GM12878 (cell line): Measurements from ENCODE around the gene ANO10. TPM values are rescaled to one million over a fixed set of nuclear protein-coding genes. Genes with fewer than 3 reads are reported as not detected.

Source experiments
- ATAC-seq: fragments of 200-7000 bp; cut with Tn5 transposase; 3 replicates; pipeline ENCODE4 v1.9.1; 2020; ENCODE audit warnings: mild to moderate bottlenecking, moderate library complexity
- BruUV-seq: library from RNA; stranded (reverse); fragments of 400-500 nt; replicated peaks from 2 replicates; lab custom pipeline; 2021; lab: Mats Ljungman, UMichigan
- CTCF ChIA-PET: fragments of 300-600 bp; sonication (Branson Sonifier 250); formaldehyde crosslinking; extraction: SDS; loops from one replicate; lab custom pipeline; 2021; ENCODE audit warnings: inconsistent platforms; lab: Yijun Ruan, JAX
- POLR2A ChIA-PET: fragments of 350-600 bp; formaldehyde crosslinking; extraction: SDS; loops from one replicate; lab custom pipeline; 2021; ENCODE audit warnings: inconsistent platforms; lab: Charles Lee
- RAD21 ChIA-PET: fragments of 300-600 bp; sonication (Branson Sonifier 250); formaldehyde crosslinking; loops from one replicate; lab custom pipeline; 2023; ENCODE audit warnings: antibody characterized with exemption; ENCODE audit not compliant: unreplicated experiment; lab: Charles Lee
- SMC1A ChIA-PET: fragments of 300-600 bp; sonication (Branson Sonifier 250); formaldehyde crosslinking; loops from one replicate; lab custom pipeline; 2023; ENCODE audit not compliant: unreplicated experiment, uncharacterized antibody; lab: Charles Lee
- DNase-seq: peaks from one replicate; pipeline ENCODE4 v3.0.0-alpha.2; 2011; ENCODE audit warnings: low read depth, low spot score
- FAIRE-seq: peaks from 3 replicates; lab custom pipeline; 2011; peaks lifted over from hg19 to GRCh38; lab: Jason Lieb, UNC
- H2AFZ ChIP-seq: 2 replicates; pipeline ENCODE4 v1.6.0; 2011; ENCODE audit warnings: low read depth, low read length, control low read depth; ENCODE audit not compliant: control insufficient read depth
- H3K27ac ChIP-seq: 2 replicates; pipeline ENCODE4 v1.5.1; 2011; ENCODE audit warnings: control low read depth; ENCODE audit not compliant: control insufficient read depth, insufficient read depth
- H3K27me3 ChIP-seq, 2 experiments: replicated peaks in 1 of 2; 2 replicates each; pipeline versions ENCODE4 v1.6.0 to v1.6.1; 2011; ENCODE audit warnings: low read length in 1 of 2; ENCODE audit not compliant: control insufficient read depth in 2 of 2, insufficient read depth in 2 of 2
- H3K36me3 ChIP-seq, 2 experiments: 2 replicates each; pipeline ENCODE4 v1.5.1; 2011; ENCODE audit warnings: low read length in 1 of 2; ENCODE audit not compliant: control insufficient read depth in 2 of 2, insufficient read depth in 2 of 2
- H3K4me1 ChIP-seq: 2 replicates; pipeline ENCODE4 v1.6.1; 2011; ENCODE audit warnings: mild to moderate bottlenecking, low read length, moderate library complexity, mixed read lengths; ENCODE audit not compliant: control insufficient read depth, insufficient read depth
- H3K4me2 ChIP-seq: 2 replicates; pipeline ENCODE4 v1.6.0; 2011; ENCODE audit warnings: control low read depth; ENCODE audit not compliant: control insufficient read depth, insufficient read depth
- H3K4me3 ChIP-seq: fragments of 200-600 bp; sonication (generic); 2 replicates; pipeline ENCODE4 v1.5.1; 2016
- H3K79me2 ChIP-seq: 2 replicates; pipeline ENCODE4 v1.6.0; 2011; ENCODE audit warnings: low read length; ENCODE audit not compliant: control insufficient read depth, insufficient read depth
- H3K9ac ChIP-seq: 2 replicates; pipeline ENCODE4 v1.8.0; 2011; ENCODE audit warnings: low read length, control low read depth, mixed read lengths; ENCODE audit not compliant: control insufficient read depth, insufficient read depth
- H3K9me3 ChIP-seq: replicated peaks from 3 replicates; pipeline ENCODE4 v1.5.1; 2011; ENCODE audit warnings: mild to moderate bottlenecking, low read length; ENCODE audit not compliant: control insufficient read depth, insufficient read depth
- H4K20me1 ChIP-seq: 2 replicates; pipeline ENCODE4 v1.6.0; 2011; ENCODE audit not compliant: control insufficient read depth, insufficient read depth
- BCL3 ChIP-seq: IDR thresholded peaks from 2 replicates; pipeline ENCODE4 v1.6.1; 2011; ENCODE audit warnings: borderline replicate concordance, low read depth, mild to moderate bottlenecking, moderate library complexity, low read length; ENCODE audit not compliant: insufficient read depth, poor library complexity, severe bottlenecking
- BMI1 ChIP-seq: fragments of 450-650 bp; IDR thresholded peaks from 2 replicates; pipeline ENCODE4 v1.6.1; 2016; ENCODE audit warnings: mild to moderate bottlenecking, moderate library complexity, borderline replicate concordance
- MYB ChIP-seq: fragments of 150-350 bp; IDR thresholded peaks from 2 replicates; pipeline ENCODE4 v1.6.1; 2014; ENCODE audit warnings: mild to moderate bottlenecking, low read depth, low read length, borderline replicate concordance
- PBX3 ChIP-seq: IDR thresholded peaks from 2 replicates; pipeline ENCODE4 v1.6.1; 2011; ENCODE audit warnings: mild to moderate bottlenecking, low read depth, low read length, moderate library complexity; ENCODE audit not compliant: insufficient replicate concordance
- SKIL ChIP-seq: fragments of 450-650 bp; IDR thresholded peaks from 2 replicates; pipeline ENCODE4 v1.6.1; 2017; ENCODE audit warnings: mild to moderate bottlenecking, low read depth, inconsistent platforms; ENCODE audit not compliant: poor library complexity, severe bottlenecking
- WRNIP1 ChIP-seq: IDR thresholded peaks from 2 replicates; pipeline ENCODE4 v1.6.1; 2011; ENCODE audit warnings: low read depth, low read length, improper control_type of control experiment, borderline replicate concordance
- YBX1 ChIP-seq: fragments of 450-650 bp; IDR thresholded peaks from 2 replicates; pipeline ENCODE4 v1.6.1; 2016; ENCODE audit warnings: antibody characterized with exemption
- ZNF622 ChIP-seq: fragments of 450-650 bp; IDR thresholded peaks from 2 replicates; pipeline ENCODE4 v1.6.1; 2017; ENCODE audit warnings: mild to moderate bottlenecking, inconsistent platforms
- WGBS: methylation state at CpG from one replicate; pipeline ENCODE4 v1.1.6; 2016; ENCODE audit warnings: low lambda C conversion rate; ENCODE audit not compliant: insufficient replicate concordance, insufficient coverage; ENCODE audit errors: missing lambda C conversion rate; 5-methylcytosine and 5-hydroxymethylcytosine counted together
- in situ Hi-C: fragments of 300-500 bp; cut with MboI; formaldehyde crosslinking; loops from 9 replicates; pipeline ENCODE4 v1.14.3; 2018; ENCODE audit warnings: mixed read lengths
- intact Hi-C: fragments of 100-400 bp; cut with micrococcal nuclease; formaldehyde crosslinking; loops from one replicate; pipeline ENCODE4 v1.14.2; 2022; ENCODE audit not compliant: unreplicated experiment
- polyA plus RNA-seq, 11 experiments: library from polyadenylated mRNA; depleted of rRNA in 4 of 11; unstranded in 6 of 11; stranded (reverse) in 5 of 11; fragments of >200 nt; fragmentation: Nextera tagmentation in 4 of 11; fragmentation: Illumina TruSeq in 1 of 11; extraction: Ambion mirVana in 4 of 11; extraction: Trizol in 1 of 11; gene quantifications; 1 replicate in 1 of 11; 2 replicates in 10 of 11; pipeline versions ENCODE4 v1.2.1 to v1.2.3, GENCODE V29; 2011 to 2016; ENCODE audit warnings: inconsistent platforms in 2 of 11, missing spikeins in 2 of 11, low read depth in 1 of 11
- total RNA-seq, 4 experiments: library from RNA; depleted of rRNA in 3 of 4; stranded (reverse); fragments of >200 nt in 3 of 4; fragmentation: Illumina TruSeq in 1 of 4; extraction: Trizol in 1 of 4; gene quantifications; 2 replicates each; pipeline versions ENCODE4 v1.2.1 to v1.2.3, GENCODE V29; 2013 to 2021

The ANO10 gene
- total and polyA plus RNA-seq, 10 of the 15 experiments (the other 5 are each of a cell fraction or from before 2014, with no cell fraction given): 0.29 to 21.9 (median 1.6) TPM

- intact Hi-C loops: no loop called here
- SMC1A ChIA-PET: interaction anchor here (0.7 to 0.9 kb wide), 2 partner anchors 8 to 91 kb away, joined by 3 to 4 read pairs; no protein-coding TSS in a partner anchor
Observed at GRCh38 chr3:43317461-43318316, 304.1 kb downstream of the ANO10 start.

GRCh38 chr3:43316783-43317460, 304.9 kb downstream of the ANO10 start:
- Histone ChIP-seq H3K27ac (no peak overlapping the region), H3K27me3 (no peaks in the 10 kb centered on the region), H3K4me2 (no peak overlapping the region), H3K4me1 (no peaks in the 10 kb centered on the region), H3K9ac (no peak overlapping the region), H3K9me3 (no peaks in the 10 kb centered on the region; the same call in 2 of the 3 replicates), H3K4me3 (no peak overlapping the region), H2AFZ (no peak overlapping the region), H3K36me3 (peaks cover 0 to under 1% of the 10 kb centered on the region in 2 experiments; a peak in 1 of 4 replicates), H4K20me1 (no peaks in the 10 kb centered on the region), H3K79me2 (no peaks in the 10 kb centered on the region; the same call in 1 of the 2 replicates)
- intact Hi-C loops (no loop called here), in situ Hi-C loops (no loop called here)
- FAIRE-seq (no peak), DNase-seq (no peak), ATAC-seq (no peak)
- ChIA-PET RAD21 (interaction anchor here (0.8 to 1.4 kb wide), 2 partner anchors 21 to 26 kb away, joined by 3 read pairs; no protein-coding TSS in a partner anchor), POLR2A (interaction anchor here (1.0 kb wide), 1 partner anchor 9 kb away, joined by 3 read pairs; no protein-coding TSS in a partner anchor), SMC1A (interaction anchor here (0.9 to 1.2 kb wide), 3 partner anchors 9 to 26 kb away, joined by 3 to 4 read pairs (median 3); no protein-coding TSS in a partner anchor), CTCF (interaction anchor here (1.1 kb wide), 1 partner anchor 10 kb away, joined by 3 read pairs; no protein-coding TSS in a partner anchor)
- no TSS peak for BruUV-seq
- 82% methylated on average over 4 of the region's 4 CpGs for WGBS
- no peak for TF ChIP-seq WRNIP1
- TF ChIP-seq BMI1: no peak
- TF ChIP-seq PBX3: no peak
- no peak for TF ChIP-seq YBX1
- no peak for TF ChIP-seq SKIL
- no peak for TF ChIP-seq BCL3
- no peak for TF ChIP-seq MYB

More at GRCh38 chr3:43317461-43318316, 304.1 kb downstream of the ANO10 start:
- Histone ChIP-seq H2AFZ (no peak overlapping the region), H3K36me3 (no peaks in the 10 kb centered on the region), H3K27ac (no peak overlapping the region), H3K27me3 (no peaks in the 10 kb centered on the region), H3K9ac (no peak overlapping the region), H3K4me1 (no peaks in the 10 kb centered on the region), H3K79me2 (no peaks in the 10 kb centered on the region; the same call in 1 of the 2 replicates), H3K4me3 (no peak overlapping the region), H3K4me2 (no peak overlapping the region), H4K20me1 (no peaks in the 10 kb centered on the region), H3K9me3 (no peaks in the 10 kb centered on the region; the same call in 2 of the 3 replicates)
- CTCF ChIA-PET: no interaction called here
- no peak for TF ChIP-seq ZNF622
- FAIRE-seq: no peak
- RAD21 ChIA-PET: no interaction called here
- WGBS: over 99% methylated on average over 8 of the region's 8 CpGs
- in situ Hi-C loops: no loop called here
- BruUV-seq: no TSS peak
- POLR2A ChIA-PET: interaction anchor here (1.0 kb wide), 1 partner anchor 10 kb away, joined by 3 read pairs; no protein-coding TSS in a partner anchor
- DNase-seq: no peak
- no peak for ATAC-seq
